Stimulated activated CD4-positive, alpha-beta T cell treated with anti-CD3 and anti-CD28 coated beads, Interleukin-12 subunit alpha, Interleukin-12 subunit beta, amount 100 ng/mL, for 4 hours (primary cell): ENCODE data around the gene PCDHGA4.
"Not testable (repeated sequence)": the region's sequence is repeated elsewhere in the genome, so short reads cannot be mapped to it uniquely, and the experiment has no call there.

ENCODE experiments used
- DNase-seq: peaks from one replicate; pipeline ENCODE4 v3.0.0-alpha.2; 2020

PCDHGA4 gene

DNA sequence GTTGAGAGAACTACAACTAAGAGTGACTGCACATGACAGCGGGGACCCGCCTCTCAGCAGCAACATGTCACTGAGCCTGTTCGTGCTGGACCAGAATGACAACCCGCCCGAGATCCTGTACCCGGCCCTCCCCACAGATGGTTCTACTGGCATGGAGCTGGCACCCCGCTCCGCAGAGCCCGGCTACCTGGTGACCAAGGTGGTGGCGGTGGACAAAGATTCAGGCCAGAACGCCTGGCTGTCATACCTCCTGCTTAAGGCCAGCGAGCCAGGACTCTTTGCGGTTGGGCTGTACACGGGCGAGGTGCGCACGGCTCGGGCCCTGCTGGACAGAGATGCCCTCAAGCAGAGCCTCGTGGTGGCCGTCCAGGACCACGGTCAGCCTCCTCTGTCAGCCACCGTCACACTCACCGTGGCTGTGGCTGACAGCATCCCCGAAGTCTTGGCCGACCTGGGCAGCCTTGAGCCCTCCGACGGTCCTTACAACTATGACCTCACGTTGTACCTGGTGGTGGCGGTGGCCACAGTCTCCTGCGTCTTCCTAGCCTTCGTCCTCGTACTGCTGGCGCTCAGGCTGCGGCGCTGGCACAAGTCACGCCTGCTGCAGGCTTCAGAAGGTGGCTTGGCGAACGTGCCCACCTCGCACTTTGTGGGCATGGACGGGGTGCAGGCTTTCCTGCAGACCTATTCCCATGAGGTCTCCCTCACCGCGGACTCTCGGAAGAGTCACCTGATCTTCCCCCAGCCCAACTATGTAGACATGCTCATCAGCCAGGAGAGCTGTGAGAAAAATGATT, 29.8 kb downstream of the PCDHGA4 start:
- DNase-seq = no peak

GRCh38 chr5:141387557-141388311, 32.9 kb downstream of the PCDHGA4 start, which contains the start of gene PCDHGB4:
Gene PCDHGB4, plus strand, starts transcription at chr5:141387698. Its CDS starts 187 bp downstream, at chr5:141387885.
- peak; percentile 20 for DNase-seq

- no peak for DNase-seq
Measured at GRCh38 chr5:141388661-141389060, 33.8 kb downstream of the PCDHGA4 start.

- DNase-seq = no peak
Measured at GRCh38 chr5:141389153-141390042, 34.6 kb downstream of the PCDHGA4 start.

DNA sequence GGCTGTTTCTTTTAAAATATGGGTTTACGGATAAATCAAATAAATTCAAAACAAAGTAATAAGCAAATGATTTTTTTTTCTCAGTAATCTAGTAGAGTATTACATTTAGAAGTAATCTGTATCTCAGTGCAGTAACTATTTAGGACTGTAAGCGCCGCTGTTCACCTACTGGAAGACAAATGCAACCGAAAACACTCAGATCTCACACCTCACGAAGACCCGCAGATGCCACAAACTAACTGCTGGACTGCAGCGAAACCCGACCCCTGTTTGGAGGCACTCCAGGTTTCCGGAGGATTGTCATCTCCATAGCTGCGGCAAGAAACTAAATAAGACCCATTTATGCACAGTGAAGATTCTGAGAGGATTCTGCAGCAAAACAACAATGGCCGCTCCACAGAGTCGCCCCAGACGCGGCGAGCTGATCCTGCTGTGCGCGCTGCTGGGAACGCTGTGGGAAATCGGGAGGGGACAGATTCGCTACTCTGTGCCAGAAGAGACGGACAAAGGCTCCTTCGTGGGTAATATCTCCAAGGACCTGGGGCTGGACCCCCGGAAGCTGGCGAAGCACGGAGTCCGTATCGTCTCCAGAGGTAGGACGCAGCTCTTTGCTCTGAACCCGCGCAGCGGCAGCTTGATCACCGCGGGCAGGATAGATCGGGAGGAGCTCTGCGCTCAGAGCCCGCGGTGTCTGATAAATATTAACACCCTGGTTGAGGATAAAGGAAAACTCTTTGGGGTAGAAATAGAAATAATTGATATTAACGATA, 37.8 kb downstream of the PCDHGA4 start, which contains the start of gene PCDHGA8:
Gene PCDHGA8 (plus strand): TSS at position 205 of the 770 bp plus-strand sequence. CDS start 181 bp downstream, at position 386.
- DNase-seq = no peak

- DNase-seq = no peak
Measured at GRCh38 chr5:141393267-141393666, 38.4 kb downstream of the PCDHGA4 start.

DNA sequence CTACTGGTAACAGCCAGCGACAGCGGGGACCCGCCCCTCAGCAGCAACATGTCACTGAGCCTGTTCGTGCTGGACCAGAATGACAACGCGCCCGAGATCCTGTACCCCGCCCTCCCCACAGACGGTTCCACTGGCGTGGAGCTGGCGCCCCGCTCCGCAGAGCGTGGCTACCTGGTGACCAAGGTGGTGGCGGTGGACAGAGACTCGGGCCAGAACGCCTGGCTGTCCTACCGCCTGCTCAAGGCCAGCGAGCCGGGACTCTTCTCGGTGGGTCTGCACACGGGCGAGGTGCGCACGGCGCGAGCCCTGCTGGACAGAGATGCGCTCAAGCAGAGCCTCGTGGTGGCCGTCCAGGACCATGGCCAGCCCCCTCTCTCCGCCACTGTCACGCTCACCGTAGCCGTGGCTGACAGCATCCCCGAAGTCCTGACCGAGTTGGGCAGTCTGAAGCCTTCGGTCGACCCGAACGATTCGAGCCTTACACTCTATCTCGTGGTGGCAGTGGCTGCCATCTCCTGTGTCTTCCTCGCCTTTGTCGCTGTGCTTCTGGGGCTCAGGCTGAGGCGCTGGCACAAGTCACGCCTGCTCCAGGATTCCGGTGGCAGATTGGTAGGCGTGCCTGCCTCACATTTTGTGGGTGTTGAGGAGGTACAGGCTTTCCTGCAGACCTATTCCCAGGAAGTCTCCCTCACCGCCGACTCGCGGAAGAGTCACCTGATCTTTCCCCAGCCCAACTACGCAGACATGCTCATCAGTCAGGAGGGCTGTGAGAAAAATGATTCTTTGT, 39.8 kb downstream of the PCDHGA4 start:
- DNase-seq = not testable (repeated sequence)

DNA sequence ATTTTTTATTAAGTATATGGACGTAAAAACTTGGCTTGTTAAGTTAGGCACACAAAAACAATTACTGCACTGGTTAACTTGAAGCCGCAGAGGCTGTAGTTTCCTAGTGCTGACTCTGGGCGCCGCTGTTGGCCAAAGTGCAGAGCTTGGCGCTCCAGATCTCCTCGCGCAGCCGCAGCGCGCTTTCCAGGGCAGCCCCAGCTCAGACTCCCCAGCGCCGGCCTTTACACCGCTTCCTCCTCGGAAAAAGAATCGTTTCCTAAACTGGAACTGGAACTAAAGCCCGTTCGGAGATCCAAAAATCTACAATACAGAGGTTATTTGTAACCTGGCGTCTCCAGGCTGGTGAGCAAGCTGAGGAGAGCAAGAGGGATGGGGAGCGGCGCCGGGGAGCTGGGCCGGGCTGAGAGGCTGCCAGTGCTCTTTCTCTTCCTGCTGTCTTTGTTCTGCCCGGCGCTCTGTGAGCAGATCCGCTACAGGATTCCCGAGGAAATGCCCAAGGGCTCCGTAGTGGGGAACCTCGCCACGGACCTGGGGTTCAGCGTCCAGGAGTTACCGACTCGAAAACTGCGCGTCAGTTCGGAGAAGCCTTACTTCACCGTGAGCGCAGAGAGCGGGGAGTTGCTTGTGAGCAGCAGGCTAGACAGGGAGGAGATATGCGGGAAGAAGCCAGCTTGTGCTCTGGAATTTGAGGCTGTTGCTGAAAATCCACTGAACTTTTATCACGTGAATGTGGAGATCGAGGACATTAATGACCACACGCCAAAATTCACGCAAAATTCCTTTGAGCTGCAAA, 43.1 kb downstream of the PCDHGA4 start, which contains the start of gene PCDHGB5:
Gene PCDHGB5 (plus strand): TSS at position 192 of the 796 bp plus-strand sequence. CDS start 181 bp downstream, at position 373.
- DNase-seq = peak; percentile 38

- no peak for DNase-seq
Measured at GRCh38 chr5:141398608-141399007, 43.8 kb downstream of the PCDHGA4 start.

DNA sequence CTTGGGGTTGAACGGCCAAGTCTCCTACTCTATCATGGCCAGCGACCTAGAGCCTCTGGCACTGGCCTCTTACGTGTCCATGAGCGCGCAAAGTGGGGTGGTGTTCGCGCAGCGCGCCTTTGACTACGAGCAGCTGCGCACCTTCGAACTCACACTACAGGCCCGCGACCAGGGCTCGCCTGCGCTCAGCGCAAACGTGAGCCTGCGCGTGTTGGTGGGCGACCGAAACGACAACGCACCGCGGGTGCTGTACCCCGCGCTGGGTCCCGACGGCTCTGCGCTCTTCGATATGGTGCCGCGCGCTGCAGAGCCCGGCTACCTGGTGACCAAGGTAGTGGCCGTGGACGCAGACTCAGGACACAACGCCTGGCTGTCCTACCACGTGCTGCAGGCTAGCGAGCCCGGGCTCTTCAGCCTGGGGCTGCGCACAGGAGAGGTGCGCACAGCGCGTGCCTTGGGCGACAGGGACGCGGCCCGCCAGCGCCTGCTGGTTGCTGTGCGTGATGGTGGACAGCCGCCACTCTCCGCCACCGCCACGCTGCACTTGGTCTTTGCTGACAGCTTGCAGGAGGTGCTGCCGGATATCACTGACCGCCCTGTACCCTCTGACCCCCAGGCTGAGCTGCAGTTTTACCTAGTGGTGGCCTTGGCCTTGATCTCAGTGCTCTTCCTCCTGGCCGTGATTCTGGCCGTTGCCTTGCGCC, 44.9 kb downstream of the PCDHGA4 start:
- no peak for DNase-seq

- no peak for DNase-seq
Measured at GRCh38 chr5:141402553-141403243, 47.9 kb downstream of the PCDHGA4 start, which contains the start of gene PCDHGA9. Gene PCDHGA9, plus strand, starts transcription at chr5:141402778. Its CDS starts 175 bp downstream, at chr5:141402953.

- DNase-seq = no peak
Measured at GRCh38 chr5:141403387-141403786, 48.6 kb downstream of the PCDHGA4 start.
